ENCODE results near the gene RPP40.

- TF ChIP-seq GATA3 (IDR thresholded peaks at IDR 0.05; ENCODE audit: low read depth, low read length) (no peak), GATA2 (IDR thresholded peaks at IDR 0.05; ENCODE audit: low read depth, low read length) (no peak)
Observed at GRCh38 chr6:5034736-5035135, 30.9 kb upstream of the RPP40 start.

Data from SH-SY5Y (cell line).